ENCODE data around the gene DSCAM.

GRCh38 chr21:40200946-40201345 lies 646.0 kb downstream of the DSCAM start:
- TF ChIP-seq TAF1 (IDR thresholded peaks at IDR 0.05; ENCODE audit: borderline replicate concordance, low read depth, low read length) (no peak), POLR2AphosphoS5 (IDR thresholded peaks at IDR 0.05; ENCODE audit: low read depth, low read length) (no peak)
